ENCODE data around the gene LRRFIP1. TPM values are rescaled to one million over a fixed set of nuclear protein-coding genes. Genes with fewer than 3 reads are reported as not detected.
A peak's percentile ranks its signal among the peaks of the same experiment; 100 is the strongest.

The LRRFIP1 gene
- total and polyA plus RNA-seq, 2 of the 13 experiments (the other 11 are each of a cell fraction or from before 2014, with no cell fraction given): 15.9 to 40.5 TPM

- TF ChIP-seq ERF (CRISPR knock-in tag; IDR thresholded peaks at IDR 0.05): no peak
- peak; percentile 89; the same call in 1 of the 2 replicates for TF ChIP-seq FOXO4 (CRISPR knock-in tag; conservative IDR thresholded peaks at IDR 0.05)
- no peak for TF ChIP-seq TCF12 (IDR thresholded peaks at IDR 0.05)
- 0 out of 2 replicates have a peak, but pooled peaks have one; percentile 49 for TF ChIP-seq TCF12 (CRISPR knock-in tag; IDR thresholded peaks at IDR 0.05)
- 0 out of 2 replicates have a peak, but pooled peaks have one; percentile 12 for TF ChIP-seq ARID4A (CRISPR knock-in tag; IDR thresholded peaks at IDR 0.05; ENCODE audit: borderline replicate concordance)
- no peak for TF ChIP-seq DDIT3 (CRISPR knock-in tag; IDR thresholded peaks at IDR 0.05)
- no peak for TF ChIP-seq BRF2 (CRISPR knock-in tag; IDR thresholded peaks at IDR 0.05)
- TF ChIP-seq TEAD3 (CRISPR knock-in tag; optimal IDR thresholded peaks at IDR 0.05; ENCODE audit: borderline replicate concordance): peak; percentile 24
- 0 out of 2 replicates have a peak, but pooled peaks have one; percentile 6 for TF ChIP-seq EHMT2 (IDR thresholded peaks at IDR 0.05; ENCODE audit: borderline replicate concordance, low read depth, low read length)
- TF ChIP-seq FOXC1 (CRISPR knock-in tag; IDR thresholded peaks at IDR 0.05; ENCODE audit: borderline replicate concordance): 0 out of 2 replicates have a peak, but pooled peaks have one; percentile 51
These were observed 27.8 kb upstream of the LRRFIP1 start (continued) for GRCh38 chr2:237599465-237600110.

All from HepG2 (cell line).